ENCODE results near the gene NADSYN1. TPM values are rescaled to one million over a fixed set of nuclear protein-coding genes. Genes with fewer than 3 reads are reported as not detected.

The NADSYN1 gene
- total and polyA plus RNA-seq, 4 donors, result 22.7 to 137 (median 70.2) TPM

- H3K36me3 ChIP-seq (ENCODE audit: control insufficient read depth in 1 of 2, insufficient read depth in 2 of 2, low read length in 1 of 2), result peaks cover 0 to 5% of the 10 kb centered on the region in 2 donors
- no peaks in the 10 kb centered on the region for H3K27me3 ChIP-seq (ENCODE audit: control insufficient read depth in 1 of 2, insufficient read depth in 2 of 2, low read length in 1 of 2)
- H3K9me3 ChIP-seq (ENCODE audit: control insufficient read depth, low read length), result no peaks in the 10 kb centered on the region
- DNase-seq, result peak; percentile 16 to 34
- no peaks in the 10 kb centered on the region for H3K4me1 ChIP-seq (ENCODE audit: control insufficient read depth in 1 of 2, insufficient read depth in 2 of 2, low read length in 2 of 2)
- H3K27ac ChIP-seq (ENCODE audit: low read depth in 1 of 2, low read length in 2 of 2), result no peak overlapping the region
- no peak for ATAC-seq (ENCODE audit: low FRiP score)
- 91 to 94% methylated on average over 10 of the region's 10 CpGs for WGBS, 2 donors
- no peak overlapping the region for H3K4me3 ChIP-seq (ENCODE audit: low read length in 2 of 2)
- intact Hi-C loops (cut with DNase I), result no loop called here
Measured at GRCh38 chr11:71472357-71472885, 19.4 kb downstream of the NADSYN1 start.

GRCh38 chr11:71472941-71473792, 20.2 kb downstream of the NADSYN1 start:
- intact Hi-C loops (cut with DNase I), result no loop called here
- Histone ChIP-seq H3K27me3 (ENCODE audit: control insufficient read depth in 1 of 2, insufficient read depth in 2 of 2, low read length in 1 of 2) (no peaks in the 10 kb centered on the region), H3K27ac (ENCODE audit: low read depth in 1 of 2, low read length in 2 of 2) (no peak overlapping the region), H3K4me1 (ENCODE audit: control insufficient read depth in 1 of 2, insufficient read depth in 2 of 2, low read length in 2 of 2) (no peaks in the 10 kb centered on the region), H3K36me3 (ENCODE audit: control insufficient read depth in 1 of 2, insufficient read depth in 2 of 2, low read length in 1 of 2) (peaks cover 0 to 9% of the 10 kb centered on the region in 2 donors), H3K9me3 (ENCODE audit: control insufficient read depth, low read length) (no peaks in the 10 kb centered on the region), H3K4me3 (ENCODE audit: low read length in 2 of 2) (no peak overlapping the region)
- DNase-seq (peak in 1 of 2 donors; percentile 53), ATAC-seq (ENCODE audit: low FRiP score) (no peak)
- WGBS, 2 donors, result 94 to 96% methylated on average over 31 to 33 of the region's 33 CpGs

- DNase-seq (peak in 1 of 2 donors; percentile 59), ATAC-seq (ENCODE audit: low FRiP score) (no peak)
- WGBS, 2 donors, result 95 to 96% methylated on average over 14 of the region's 14 CpGs
- H3K4me3 ChIP-seq (ENCODE audit: low read length in 2 of 2), result no peak overlapping the region
- H3K27me3 ChIP-seq (ENCODE audit: control insufficient read depth in 1 of 2, insufficient read depth in 2 of 2, low read length in 1 of 2), result no peaks in the 10 kb centered on the region
- no peaks in the 10 kb centered on the region for H3K4me1 ChIP-seq (ENCODE audit: control insufficient read depth in 1 of 2, insufficient read depth in 2 of 2, low read length in 2 of 2)
- no peaks in the 10 kb centered on the region for H3K9me3 ChIP-seq (ENCODE audit: control insufficient read depth, low read length)
- peaks cover 0 to 11% of the 10 kb centered on the region in 2 donors for H3K36me3 ChIP-seq (ENCODE audit: control insufficient read depth in 1 of 2, insufficient read depth in 2 of 2, low read length in 1 of 2)
- intact Hi-C loops (cut with DNase I), result no loop called here
- H3K27ac ChIP-seq (ENCODE audit: low read depth in 1 of 2, low read length in 2 of 2), result no peak overlapping the region
Measured at GRCh38 chr11:71473793-71474080, 20.7 kb downstream of the NADSYN1 start.

- Histone ChIP-seq H3K4me1 (ENCODE audit: control insufficient read depth in 1 of 2, insufficient read depth in 2 of 2, low read length in 2 of 2) (no peaks in the 10 kb centered on the region), H3K9me3 (ENCODE audit: control insufficient read depth, low read length) (no peaks in the 10 kb centered on the region), H3K4me3 (ENCODE audit: low read length in 2 of 2) (no peak overlapping the region), H3K27me3 (ENCODE audit: control insufficient read depth in 1 of 2, insufficient read depth in 2 of 2, low read length in 1 of 2) (no peaks in the 10 kb centered on the region), H3K36me3 (ENCODE audit: control insufficient read depth in 1 of 2, insufficient read depth in 2 of 2, low read length in 1 of 2) (peaks cover 0 to 11% of the 10 kb centered on the region in 2 donors), H3K27ac (ENCODE audit: low read depth in 1 of 2, low read length in 2 of 2) (no peak overlapping the region)
- 95 to 96% methylated on average over 27 of the region's 27 CpGs for WGBS, 2 donors
- intact Hi-C loops (cut with DNase I), result no loop called here
- ATAC-seq (ENCODE audit: low FRiP score) (no peak), DNase-seq (peak; percentile 7 to 53)
Measured at GRCh38 chr11:71474141-71474770, 21.3 kb downstream of the NADSYN1 start.

- Histone ChIP-seq H3K36me3 (ENCODE audit: control insufficient read depth in 1 of 2, insufficient read depth in 2 of 2, low read length in 1 of 2) (peaks cover 0 to 11% of the 10 kb centered on the region in 2 donors), H3K27ac (ENCODE audit: low read depth in 1 of 2, low read length in 2 of 2) (no peak overlapping the region), H3K4me1 (ENCODE audit: control insufficient read depth in 1 of 2, insufficient read depth in 2 of 2, low read length in 2 of 2) (no peaks in the 10 kb centered on the region), H3K27me3 (ENCODE audit: control insufficient read depth in 1 of 2, insufficient read depth in 2 of 2, low read length in 1 of 2) (no peaks in the 10 kb centered on the region), H3K4me3 (ENCODE audit: low read length in 2 of 2) (no peak overlapping the region), H3K9me3 (ENCODE audit: control insufficient read depth, low read length) (no peaks in the 10 kb centered on the region)
- peak; percentile 30 to 44 for DNase-seq
- ATAC-seq (ENCODE audit: low FRiP score), result no peak
- 94% methylated on average over 26 of the region's 26 CpGs for WGBS, 2 donors
- intact Hi-C loops (cut with DNase I), result no loop called here
Measured at GRCh38 chr11:71474771-71475483, 21.9 kb downstream of the NADSYN1 start.

GRCh38 chr11:71476031-71476430, 23.0 kb downstream of the NADSYN1 start:
- intact Hi-C loops (cut with DNase I), result no loop called here
- no peak for ATAC-seq (ENCODE audit: low FRiP score)
- Histone ChIP-seq H3K27me3 (ENCODE audit: control insufficient read depth in 1 of 2, insufficient read depth in 2 of 2, low read length in 1 of 2) (no peaks in the 10 kb centered on the region), H3K27ac (ENCODE audit: low read depth in 1 of 2, low read length in 2 of 2) (no peak overlapping the region), H3K9me3 (ENCODE audit: control insufficient read depth, low read length) (no peaks in the 10 kb centered on the region), H3K36me3 (ENCODE audit: control insufficient read depth in 1 of 2, insufficient read depth in 2 of 2, low read length in 1 of 2) (peaks cover 5 to 11% of the 10 kb centered on the region in 2 donors), H3K4me3 (ENCODE audit: low read length in 2 of 2) (no peak overlapping the region), H3K4me1 (ENCODE audit: control insufficient read depth in 1 of 2, insufficient read depth in 2 of 2, low read length in 2 of 2) (no peaks in the 10 kb centered on the region)
- 96% methylated on average over 21 of the region's 21 CpGs for WGBS, 2 donors
- no peak for DNase-seq

GRCh38 chr11:71476926-71477640, 24.1 kb downstream of the NADSYN1 start:
- no peaks in the 10 kb centered on the region for H3K4me1 ChIP-seq (ENCODE audit: control insufficient read depth in 1 of 2, insufficient read depth in 2 of 2, low read length in 2 of 2)
- intact Hi-C loops (cut with DNase I), result no loop called here
- 89 to 91% methylated on average over 34 of the region's 34 CpGs for WGBS, 2 donors
- no peaks in the 10 kb centered on the region for H3K9me3 ChIP-seq (ENCODE audit: control insufficient read depth, low read length)
- no peak overlapping the region for H3K4me3 ChIP-seq (ENCODE audit: low read length in 2 of 2)
- H3K36me3 ChIP-seq (ENCODE audit: control insufficient read depth in 1 of 2, insufficient read depth in 2 of 2, low read length in 1 of 2), result peaks cover 5 to 15% of the 10 kb centered on the region in 2 donors
- ATAC-seq (ENCODE audit: low FRiP score), result no peak
- H3K27me3 ChIP-seq (ENCODE audit: control insufficient read depth in 1 of 2, insufficient read depth in 2 of 2, low read length in 1 of 2), result no peaks in the 10 kb centered on the region
- H3K27ac ChIP-seq (ENCODE audit: low read depth in 1 of 2, low read length in 2 of 2), result no peak overlapping the region
- no peak for DNase-seq
